Measurements from ENCODE around the gene PTPRM.

PTPRM gene

GRCh38 chr18:7600036-7600435 lies 32.9 kb downstream of the PTPRM start:
- no peak for DNase-seq (ENCODE audit: low spot score)

DNA sequence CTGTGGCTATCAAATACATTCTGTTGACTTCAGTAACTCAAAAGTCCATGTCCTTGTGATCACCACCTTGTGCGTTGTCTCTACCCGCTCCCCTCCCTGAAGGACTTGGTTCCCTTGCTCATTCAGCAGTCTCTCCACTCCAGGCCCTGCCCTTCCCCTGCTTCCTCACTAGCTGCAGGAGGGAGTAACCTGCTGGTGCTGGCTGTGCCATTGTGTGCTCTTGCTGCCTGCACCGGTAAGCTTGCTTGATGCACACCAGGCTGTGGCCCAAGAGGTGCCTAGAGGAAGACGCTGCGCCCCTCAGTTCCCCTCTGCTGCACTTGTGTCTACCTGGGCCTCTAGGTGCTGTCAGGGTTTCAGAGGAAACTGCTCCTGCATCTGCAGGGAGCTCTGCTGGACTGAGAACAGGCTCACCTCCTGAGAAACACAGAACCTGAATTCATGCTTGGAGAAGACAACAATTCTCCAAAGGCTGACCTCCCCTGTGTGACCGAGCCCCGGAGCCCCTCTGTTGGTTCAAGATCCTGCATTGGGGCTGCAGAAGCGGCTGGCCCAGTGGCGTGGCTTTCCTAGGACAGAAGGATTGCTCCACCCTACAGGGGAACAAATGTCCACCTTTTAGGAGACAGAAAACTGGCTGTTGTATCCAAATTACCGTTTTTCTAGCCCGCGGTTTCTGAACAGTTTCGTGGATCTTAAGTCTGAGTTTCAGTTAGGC lies 33.6 kb downstream of the PTPRM start:
- no peak for DNase-seq (ENCODE audit: low spot score)

- peak; percentile 92 for DNase-seq (ENCODE audit: low spot score)
Observed at GRCh38 chr18:7601246-7601615, 34.1 kb downstream of the PTPRM start.

- DNase-seq (ENCODE audit: low spot score): peak; percentile 61
Observed at GRCh38 chr18:7601936-7602335, 34.8 kb downstream of the PTPRM start.

GRCh38 chr18:7603259-7604000 lies 36.3 kb downstream of the PTPRM start:
- no peak for DNase-seq (ENCODE audit: low spot score)

- DNase-seq (ENCODE audit: low spot score): no peak
Observed at GRCh38 chr18:7604361-7604760, 37.2 kb downstream of the PTPRM start.

- DNase-seq (ENCODE audit: low spot score): no peak
Observed at GRCh38 chr18:7605705-7606104, 38.6 kb downstream of the PTPRM start.

GRCh38 chr18:7607540-7608173 lies 40.5 kb downstream of the PTPRM start:
- DNase-seq (ENCODE audit: low spot score): no peak

DNA sequence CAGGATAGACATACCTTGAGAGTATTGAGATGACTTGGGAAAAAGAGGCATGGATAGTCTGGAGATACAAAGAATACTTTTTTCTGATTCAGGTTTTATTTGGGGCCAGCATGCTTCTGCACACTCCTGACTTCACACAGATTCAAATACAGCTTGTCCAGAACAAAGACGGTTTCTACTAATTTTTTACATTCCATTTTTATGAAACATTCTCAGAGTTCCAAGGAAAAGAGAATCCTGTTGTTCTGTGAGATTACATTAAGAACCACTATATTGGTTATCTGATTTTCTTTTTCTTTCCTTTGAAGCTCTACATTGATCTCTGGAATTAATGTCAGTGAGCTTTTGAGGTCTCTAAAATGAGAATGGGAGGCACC lies 41.0 kb downstream of the PTPRM start:
- no peak for DNase-seq (ENCODE audit: low spot score)

DNA sequence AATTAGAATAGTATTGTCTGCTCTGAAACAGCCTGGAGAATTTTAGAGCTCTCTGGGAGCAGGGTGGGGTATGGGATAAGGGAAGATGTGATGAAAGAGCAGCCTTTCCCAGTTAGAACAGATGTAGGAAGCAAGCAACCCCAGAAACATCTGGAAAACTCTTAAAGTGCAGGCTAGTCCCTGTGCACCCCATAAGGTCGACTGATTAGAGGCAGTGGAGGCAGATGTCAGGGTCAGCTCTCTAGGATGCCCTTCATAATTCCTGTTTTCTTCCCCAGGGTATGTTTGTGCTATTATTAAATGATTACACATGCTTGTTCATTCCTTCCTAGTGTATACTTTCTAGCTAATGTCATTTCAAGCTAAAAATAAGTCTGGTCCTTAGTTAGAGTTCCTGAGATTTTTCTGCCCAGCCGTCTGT lies 41.7 kb downstream of the PTPRM start:
- no peak for DNase-seq (ENCODE audit: low spot score)

DNA sequence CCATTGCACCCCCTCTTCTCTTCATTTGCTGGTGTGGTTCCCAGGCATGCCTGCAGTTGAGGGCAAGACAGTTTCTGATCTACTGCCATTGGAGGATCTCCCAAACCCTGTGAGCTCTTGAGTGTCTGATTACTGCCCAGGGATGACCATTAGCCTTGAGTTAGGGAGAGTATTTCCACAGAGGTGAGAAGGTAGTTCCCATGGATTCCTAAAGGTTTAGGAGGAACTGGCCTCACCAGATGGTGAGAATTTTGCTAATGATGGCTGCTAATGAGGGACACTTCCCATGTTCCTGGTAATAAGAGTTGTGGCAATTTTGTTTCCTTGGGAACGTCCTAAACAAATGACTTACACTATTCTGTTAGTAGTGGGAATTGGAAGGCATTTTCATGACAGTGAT lies 42.5 kb downstream of the PTPRM start:
- no peak for DNase-seq (ENCODE audit: low spot score)

DNA sequence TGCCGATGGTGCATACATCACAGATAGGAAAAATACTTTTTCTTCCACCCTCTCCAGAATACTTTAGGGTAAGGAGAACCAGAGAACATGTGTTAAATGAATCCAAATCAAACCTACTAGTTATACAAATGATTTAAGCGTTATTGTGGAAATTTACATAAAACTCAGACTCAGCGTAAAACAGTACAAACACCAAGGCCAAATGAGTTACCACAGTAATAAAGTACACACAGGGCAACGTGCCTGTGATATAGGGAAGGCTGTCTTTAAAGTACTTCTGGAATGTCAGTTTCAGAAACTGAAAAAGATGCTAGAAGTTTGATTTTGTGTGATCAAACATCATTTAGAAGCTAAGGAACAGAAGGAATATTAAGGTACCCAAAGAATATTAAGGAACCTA lies 46.9 kb downstream of the PTPRM start:
- DNase-seq (ENCODE audit: low spot score): no peak

GRCh38 chr18:7615840-7616239 lies 48.7 kb downstream of the PTPRM start:
- DNase-seq (ENCODE audit: low spot score): no peak

GRCh38 chr18:7616661-7617060 lies 49.5 kb downstream of the PTPRM start:
- DNase-seq (ENCODE audit: low spot score): peak; percentile 53

DNA sequence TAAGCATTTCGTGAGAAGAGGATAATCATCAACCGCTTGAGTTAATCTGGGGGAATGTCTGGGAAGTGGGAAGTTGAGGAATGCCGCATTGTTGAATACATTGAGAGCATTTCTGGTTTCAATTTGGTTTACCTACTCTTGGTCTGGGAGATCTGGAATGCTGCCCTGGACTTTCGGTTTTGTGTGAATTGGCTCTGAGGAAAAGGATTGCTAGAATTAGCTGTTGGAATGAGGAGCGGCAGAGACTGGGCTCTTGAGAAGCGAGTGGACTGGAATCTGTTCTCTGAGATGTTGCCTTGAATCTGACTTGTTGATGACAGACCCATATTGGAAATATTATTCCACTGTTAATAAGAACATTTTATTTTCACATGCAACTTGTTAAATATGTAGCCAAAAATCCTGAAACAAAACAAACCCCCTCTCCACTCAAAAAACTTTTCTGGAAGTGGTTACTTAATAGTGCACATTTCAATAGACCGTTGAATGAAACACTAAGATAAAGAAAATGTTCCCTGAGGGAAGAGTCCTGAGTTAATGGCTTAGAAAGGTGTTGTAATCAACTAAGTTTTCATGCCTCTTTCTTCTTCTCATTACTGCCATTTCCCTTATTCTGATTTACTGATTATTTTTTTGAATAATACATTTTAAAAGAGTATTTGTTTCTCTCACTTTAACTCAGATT lies 50.8 kb downstream of the PTPRM start:
- DNase-seq (ENCODE audit: low spot score): peak; percentile 95

GRCh38 chr18:7618891-7619442 lies 51.9 kb downstream of the PTPRM start:
- no peak for DNase-seq (ENCODE audit: low spot score)

GRCh38 chr18:7619676-7620075 lies 52.6 kb downstream of the PTPRM start:
- no peak for DNase-seq (ENCODE audit: low spot score)

DNA sequence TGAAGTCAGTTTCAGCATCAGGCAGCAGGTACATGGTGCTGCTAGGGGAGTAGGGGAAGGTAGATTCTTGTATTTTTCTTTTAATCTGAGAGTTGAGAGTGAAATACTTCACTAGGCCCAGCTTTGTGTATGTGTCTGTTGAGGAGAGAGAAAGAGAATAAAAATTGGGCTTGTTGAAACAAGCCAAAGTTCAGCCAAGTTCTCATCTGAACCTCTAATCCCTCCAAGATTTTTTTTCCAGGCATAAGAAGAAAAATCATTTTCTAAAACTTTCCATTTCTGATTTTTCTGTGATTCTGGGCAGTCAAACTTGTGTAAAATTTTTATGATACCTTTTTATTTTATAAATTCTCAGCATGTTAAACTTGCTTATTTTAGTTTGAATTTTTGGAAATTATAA lies 55.6 kb downstream of the PTPRM start:
- no peak for DNase-seq (ENCODE audit: low spot score)

DNA sequence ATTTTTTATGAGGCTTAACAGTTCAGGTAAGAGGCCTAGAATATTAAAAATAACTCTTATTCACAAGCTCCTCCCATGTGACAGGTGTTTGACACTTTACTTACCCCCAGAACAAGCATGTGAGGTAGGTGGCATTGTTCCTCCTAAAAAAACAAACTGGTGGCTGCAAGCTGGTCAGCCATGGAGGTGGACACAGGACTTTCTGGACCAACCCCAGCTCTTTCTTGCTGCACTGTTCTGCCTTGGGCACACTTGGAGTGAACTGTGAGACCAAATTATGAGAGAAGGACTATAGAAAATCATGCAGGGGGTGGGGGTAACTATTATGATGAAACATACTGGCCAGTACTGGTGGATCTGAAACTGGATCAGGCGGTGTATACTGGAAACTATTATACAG lies 56.6 kb downstream of the PTPRM start:
- no peak for DNase-seq (ENCODE audit: low spot score)

GRCh38 chr18:7624697-7625096 lies 57.6 kb downstream of the PTPRM start:
- no peak for DNase-seq (ENCODE audit: low spot score)

DNA sequence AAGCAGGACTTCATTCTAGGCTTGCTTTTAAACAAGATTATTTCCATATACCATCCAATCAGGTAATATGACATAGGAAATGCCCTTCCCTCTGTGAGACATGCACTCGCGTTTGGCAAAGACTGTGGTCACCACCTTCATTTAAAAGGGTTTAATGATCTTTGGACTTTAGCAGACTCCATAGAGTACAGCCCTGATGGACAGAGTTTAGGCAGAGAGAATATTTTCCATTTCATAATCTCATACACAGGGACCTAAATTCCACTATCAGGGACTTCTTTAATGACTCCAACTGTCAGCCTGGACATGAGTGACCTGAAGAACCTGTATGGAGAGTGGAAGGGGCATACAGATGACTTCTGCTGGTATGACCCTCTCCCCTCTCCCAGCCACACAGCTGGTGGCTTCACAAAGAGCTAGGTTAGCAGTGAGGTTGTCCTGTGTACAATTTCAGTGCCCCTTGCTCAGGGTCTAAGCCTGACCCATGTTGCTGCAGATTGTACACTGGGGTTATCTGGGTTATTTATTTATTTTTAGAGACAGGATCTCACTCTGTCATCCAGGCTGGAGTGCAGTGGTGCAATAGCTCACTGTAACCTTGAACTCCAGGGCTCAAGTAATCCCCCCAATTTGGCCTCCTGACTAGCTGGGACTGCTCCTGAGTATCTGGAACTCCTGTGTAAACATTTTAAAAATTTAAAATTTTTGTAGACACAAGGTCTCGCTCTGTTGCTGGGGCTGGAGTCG lies 59.2 kb downstream of the PTPRM start:
- DNase-seq (ENCODE audit: low spot score): no peak

All from kidney tubule cell (primary cell).